ENCODE data around the gene BSX. TPM values are rescaled to one million over a fixed set of nuclear protein-coding genes. Genes with fewer than 3 reads are reported as not detected.

BSX gene
- not detected in 2 replicates for total RNA-seq (2014; rRNA removed; shearing (Covaris generic))
- not detected in 2 replicates for polyA plus RNA-seq (2015; cell fraction: cytosol; rRNA removed)
- not detected in 2 replicates for polyA plus RNA-seq (2015; cell fraction: nucleus; rRNA removed)

- DNase-seq (ENCODE audit: low read depth): peak; percentile 10
These were observed at the start of gene BSX for GRCh38 chr11:122981388-122982264. BSX (minus strand) TSS chr11:122981834; CDS start chr11:122981671, 163 bp downstream.

GRCh38 chr11:123030517-123030916, 48.9 kb upstream of the BSX start:
- DNase-seq (ENCODE audit: low read depth): no peak

- peak; percentile 50 for DNase-seq (ENCODE audit: low read depth)
These were observed 39.3 kb upstream of the BSX start for GRCh38 chr11:123020968-123021367.

GRCh38 chr11:123018702-123019101, 37.1 kb upstream of the BSX start:
- DNase-seq (ENCODE audit: low read depth): no peak

GRCh38 chr11:123011510-123011909, 29.9 kb upstream of the BSX start:
- DNase-seq (ENCODE audit: low read depth): no peak

- DNase-seq (ENCODE audit: low read depth): no peak
These were observed 25.4 kb upstream of the BSX start for GRCh38 chr11:123006860-123007542.

GRCh38 chr11:123000721-123001120, 19.1 kb upstream of the BSX start:
- DNase-seq (ENCODE audit: low read depth): no peak

- DNase-seq (ENCODE audit: low read depth): no peak
These were observed 17.2 kb upstream of the BSX start for GRCh38 chr11:122998727-122999366.

GRCh38 chr11:122995526-122995925, 13.9 kb upstream of the BSX start:
- no peak for DNase-seq (ENCODE audit: low read depth)

- DNase-seq (ENCODE audit: low read depth): no peak
These were observed 2.8 kb upstream of the BSX start for GRCh38 chr11:122984186-122985011.

GRCh38 chr11:122983438-122984185, 2.0 kb upstream of the BSX start:
- no peak for DNase-seq (ENCODE audit: low read depth)

- no peak for DNase-seq (ENCODE audit: low read depth)
These were observed 1.6 kb downstream of the BSX start for GRCh38 chr11:122979815-122980595.

GRCh38 chr11:122979103-122979814, 2.4 kb downstream of the BSX start:
- no peak for DNase-seq (ENCODE audit: low read depth)

- no peak for DNase-seq (ENCODE audit: low read depth)
These were observed 3.4 kb downstream of the BSX start for GRCh38 chr11:122978299-122978620.

- no peak for DNase-seq (ENCODE audit: low read depth)
These were observed 4.0 kb downstream of the BSX start for GRCh38 chr11:122977470-122978298.

GRCh38 chr11:122976734-122977469, 4.7 kb downstream of the BSX start:
- no peak for DNase-seq (ENCODE audit: low read depth)

GRCh38 chr11:122976061-122976733, 5.4 kb downstream of the BSX start:
- no peak for DNase-seq (ENCODE audit: low read depth)
